Jurkat, Clone E6-1 (cell line): ENCODE results near the gene PRR33.
A peak's percentile ranks its signal among the peaks of the same experiment; 100 is the strongest.

ENCODE experiments used
- DNase-seq: peaks from one replicate; pipeline ENCODE4 v3.0.0-alpha.2; 2011; ENCODE audit warnings: low read depth, low spot score
- H3K4me3 ChIP-seq: 2 replicates; pipeline ENCODE4 v1.5.1; 2011; ENCODE audit warnings: mild to moderate bottlenecking, low read length, control low read depth, moderate library complexity

Gene PRR33

GRCh38 chr11:1856306-1857005 lies 35.2 kb downstream of the PRR33 start:
- no peak overlapping the region for H3K4me3 ChIP-seq
- no peak for DNase-seq

- no peak overlapping the region for H3K4me3 ChIP-seq
- no peak for DNase-seq
These were observed 35.8 kb downstream of the PRR33 start for GRCh38 chr11:1855886-1856265.

GRCh38 chr11:1854949-1855885 lies 36.5 kb downstream of the PRR33 start:
- no peak for DNase-seq
- H3K4me3 ChIP-seq = no peak overlapping the region

- no peak overlapping the region for H3K4me3 ChIP-seq
- no peak for DNase-seq
These were observed 37.4 kb downstream of the PRR33 start for GRCh38 chr11:1854132-1854948.

GRCh38 chr11:1853376-1854131 lies 38.1 kb downstream of the PRR33 start:
- DNase-seq = no peak
- H3K4me3 ChIP-seq = no peak overlapping the region

- peak; percentile 46 for DNase-seq
- H3K4me3 ChIP-seq = peak within 1 kb of the TSS; percentile 11; the same call in 1 of the 2 replicates
These were observed 38.8 kb downstream of the PRR33 start, which contains the start of gene LSP1 for GRCh38 chr11:1852877-1853276. Gene LSP1 (plus strand): TSS chr11:1853084. CDS start chr11:1853145, 61 bp downstream.

- DNase-seq = no peak
- H3K4me3 ChIP-seq = 0 out of 2 replicates have a peak overlapping the region, but pooled peaks have one; percentile 11
These were observed 39.3 kb downstream of the PRR33 start for GRCh38 chr11:1852271-1852876.

GRCh38 chr11:1851468-1852180 lies 40.1 kb downstream of the PRR33 start:
- H3K4me3 ChIP-seq = no peak overlapping the region
- DNase-seq = no peak

GRCh38 chr11:1848640-1849430 lies 42.9 kb downstream of the PRR33 start:
- no peak overlapping the region for H3K4me3 ChIP-seq
- no peak for DNase-seq

GRCh38 chr11:1847926-1848639 lies 43.6 kb downstream of the PRR33 start:
- no peak for DNase-seq
- H3K4me3 ChIP-seq = no peak overlapping the region

GRCh38 chr11:1847006-1847735 lies 44.5 kb downstream of the PRR33 start:
- H3K4me3 ChIP-seq = no peak overlapping the region
- no peak for DNase-seq

GRCh38 chr11:1846453-1846932 lies 45.2 kb downstream of the PRR33 start:
- no peak overlapping the region for H3K4me3 ChIP-seq
- DNase-seq = no peak

- DNase-seq = no peak
- no peak overlapping the region for H3K4me3 ChIP-seq
These were observed 45.9 kb downstream of the PRR33 start for GRCh38 chr11:1845561-1846452.

- H3K4me3 ChIP-seq = no peak overlapping the region
- no peak for DNase-seq
These were observed 46.6 kb downstream of the PRR33 start for GRCh38 chr11:1845095-1845429.
